BJ (cell line): ENCODE data around the gene GCAT. TPM values are rescaled to one million over a fixed set of nuclear protein-coding genes. Genes with fewer than 3 reads are reported as not detected.
A peak's percentile ranks its signal among the peaks of the same experiment; 100 is the strongest.

Experiments
- CTCF ChIA-PET: fragments of 350-600 bp; formaldehyde crosslinking; extraction: SDS; loops from one replicate; lab custom pipeline; 2021; ENCODE audit warnings: antibody characterized with exemption, inconsistent platforms; lab: Yijun Ruan, JAX
- POLR2A ChIA-PET: fragments of 300-600 bp; sonication (Branson Sonifier 250); formaldehyde crosslinking; extraction: SDS; loops from one replicate; lab custom pipeline; 2021; ENCODE audit warnings: antibody characterized with exemption; lab: Charles Lee
- DNase-seq: peaks from one replicate; pipeline ENCODE4 v3.0.0-alpha.2; 2011; ENCODE audit warnings: low read depth
- H3K27me3 ChIP-seq: 2 replicates; pipeline ENCODE4 v1.6.0; 2011; ENCODE audit warnings: low read length; ENCODE audit not compliant: control insufficient read depth, insufficient read depth
- H3K36me3 ChIP-seq: 2 replicates; pipeline ENCODE4 v1.5.1; 2011; ENCODE audit warnings: low read length; ENCODE audit not compliant: control insufficient read depth, insufficient read depth
- H3K4me3 ChIP-seq: 2 replicates; pipeline ENCODE4 v1.5.1; 2011; ENCODE audit warnings: low read depth, mild to moderate bottlenecking, control low read depth, low read length
- polyA plus RNA-seq: library from polyadenylated mRNA; depleted of rRNA; stranded (reverse); fragments of >200 nt; gene quantifications from 2 replicates; pipeline ENCODE4 v1.2.3, GENCODE V29; 2011
- TF ChIP-seq, protein P1 (sequence below): IDR thresholded peaks from 2 replicates; pipeline ENCODE4 v1.5.1; 2011; ENCODE audit warnings: low read depth, mild to moderate bottlenecking, control low read depth, inconsistent platforms, low read length, moderate library complexity; ENCODE audit not compliant: insufficient read depth

GCAT gene
- polyA plus RNA-seq, 1 experiment = 24.9 TPM

DNA sequence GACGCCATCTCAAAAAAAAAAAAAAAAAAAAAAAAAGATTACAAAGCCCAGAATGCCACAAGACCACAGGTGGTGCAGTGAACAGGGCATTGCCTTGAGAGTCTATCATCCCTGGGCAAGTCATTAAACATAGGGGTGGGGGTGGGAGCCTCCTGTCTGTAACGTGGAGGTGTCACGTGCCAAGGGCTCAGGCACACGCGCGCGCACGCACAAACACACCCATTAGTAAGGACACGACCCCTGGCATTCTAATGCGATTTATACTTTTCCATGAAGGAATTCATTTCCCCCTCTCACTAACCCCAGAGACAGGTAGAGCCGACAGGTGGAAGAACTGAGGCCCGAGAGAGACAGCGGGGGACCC lies 5.8 kb upstream of the GCAT start:
- no peak for DNase-seq
- no peaks in the 10 kb centered on the region for H3K36me3 ChIP-seq
- H3K4me3 ChIP-seq = peak overlapping the region; percentile 60
- TF ChIP-seq, protein P1, sequence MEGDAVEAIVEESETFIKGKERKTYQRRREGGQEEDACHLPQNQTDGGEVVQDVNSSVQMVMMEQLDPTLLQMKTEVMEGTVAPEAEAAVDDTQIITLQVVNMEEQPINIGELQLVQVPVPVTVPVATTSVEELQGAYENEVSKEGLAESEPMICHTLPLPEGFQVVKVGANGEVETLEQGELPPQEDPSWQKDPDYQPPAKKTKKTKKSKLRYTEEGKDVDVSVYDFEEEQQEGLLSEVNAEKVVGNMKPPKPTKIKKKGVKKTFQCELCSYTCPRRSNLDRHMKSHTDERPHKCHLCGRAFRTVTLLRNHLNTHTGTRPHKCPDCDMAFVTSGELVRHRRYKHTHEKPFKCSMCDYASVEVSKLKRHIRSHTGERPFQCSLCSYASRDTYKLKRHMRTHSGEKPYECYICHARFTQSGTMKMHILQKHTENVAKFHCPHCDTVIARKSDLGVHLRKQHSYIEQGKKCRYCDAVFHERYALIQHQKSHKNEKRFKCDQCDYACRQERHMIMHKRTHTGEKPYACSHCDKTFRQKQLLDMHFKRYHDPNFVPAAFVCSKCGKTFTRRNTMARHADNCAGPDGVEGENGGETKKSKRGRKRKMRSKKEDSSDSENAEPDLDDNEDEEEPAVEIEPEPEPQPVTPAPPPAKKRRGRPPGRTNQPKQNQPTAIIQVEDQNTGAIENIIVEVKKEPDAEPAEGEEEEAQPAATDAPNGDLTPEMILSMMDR = no peak
- peaks cover 3% of the 10 kb centered on the region; the same call in 1 of the 2 replicates for H3K27me3 ChIP-seq
- CTCF ChIA-PET = interaction anchor here (1.7 to 1.8 kb wide), 2 partner anchors 10 to 158 kb away, joined by 4 to 7 read pairs; no protein-coding TSS in a partner anchor
- POLR2A ChIA-PET = no interaction called here

- no peak for DNase-seq
- Histone ChIP-seq H3K36me3 (no peaks in the 10 kb centered on the region), H3K27me3 (peaks cover 3% of the 10 kb centered on the region; the same call in 1 of the 2 replicates), H3K4me3 (peak overlapping the region; percentile 60)
- POLR2A ChIA-PET = no interaction called here
- TF ChIP-seq, protein P1 = no peak
- CTCF ChIA-PET = interaction anchor here (1.7 to 1.8 kb wide), 2 partner anchors 10 to 159 kb away, joined by 4 to 7 read pairs; no protein-coding TSS in a partner anchor
These were observed 5.2 kb upstream of the GCAT start for GRCh38 chr22:37802310-37803194.

GRCh38 chr22:37803195-37803638 lies 4.5 kb upstream of the GCAT start:
- DNase-seq = no peak
- TF ChIP-seq, protein P1 = no peak
- CTCF ChIA-PET = interaction anchor here (1.7 kb wide), 1 partner anchor 11 kb away, joined by 7 read pairs; no protein-coding TSS in a partner anchor
- POLR2A ChIA-PET = no interaction called here
- H3K27me3 ChIP-seq = no peaks in the 10 kb centered on the region
- no peaks in the 10 kb centered on the region for H3K36me3 ChIP-seq
- no peak overlapping the region for H3K4me3 ChIP-seq

- TF ChIP-seq, protein P1 = no peak
- CTCF ChIA-PET = interaction anchor here (1.7 kb wide), 1 partner anchor 11 kb away, joined by 7 read pairs; no protein-coding TSS in a partner anchor
- H3K27me3 ChIP-seq = no peaks in the 10 kb centered on the region
- POLR2A ChIA-PET = no interaction called here
- H3K36me3 ChIP-seq = no peaks in the 10 kb centered on the region
- no peak for DNase-seq
- no peak overlapping the region for H3K4me3 ChIP-seq
These were observed 3.9 kb upstream of the GCAT start for GRCh38 chr22:37803639-37804351.
